ENCODE data around the gene PSMD13. TPM values are rescaled to one million over a fixed set of nuclear protein-coding genes. Genes with fewer than 3 reads are reported as not detected.
"Not testable (repeated sequence)": the region's sequence is repeated elsewhere in the genome, so short reads cannot be mapped to it uniquely, and the experiment has no call there.

PSMD13 gene
- total RNA-seq, 4 donors from 2014 or later: 64.7 to 111 (median 77.7) TPM

GRCh38 chr11:261624-262023, 24.8 kb downstream of the PSMD13 start:
- Histone ChIP-seq H3K27ac (no peak overlapping the region), H3K36me3 (no peaks in the 10 kb centered on the region)

GRCh38 chr11:266676-267439, 30.1 kb downstream of the PSMD13 start:
- WGBS, 2 donors: 85 to 89% methylated on average over 5 of the region's 13 CpGs
- intact Hi-C loops (cut with DNase I): no loop called here
- H3K4me1 ChIP-seq: no peaks in the 10 kb centered on the region

More at GRCh38 chr11:261624-262023, 24.8 kb downstream of the PSMD13 start:
- H3K27me3 ChIP-seq: no peaks in the 10 kb centered on the region
- no peaks in the 10 kb centered on the region for H3K4me1 ChIP-seq
- TF ChIP-seq POLR2A (IDR thresholded peaks at IDR 0.05): no peak
- no peak for TF ChIP-seq CTCF (IDR thresholded peaks at IDR 0.05)
- 87 to 91% methylated on average over 4 of the region's 4 CpGs for WGBS, 2 donors
- no peak for DNase-seq
- H3K4me3 ChIP-seq (replicated peaks in 1 of 3): no peak overlapping the region
- no peaks in the 10 kb centered on the region for H3K9me3 ChIP-seq
- intact Hi-C loops (cut with DNase I): no loop called here

GRCh38 chr11:267491-267994, 30.8 kb downstream of the PSMD13 start:
- no peak overlapping the region for H3K4me3 ChIP-seq (replicated peaks in 1 of 3)
- no peaks in the 10 kb centered on the region for H3K36me3 ChIP-seq
- peak overlapping the region in 1 of 3 donors; percentile 36 for H3K27ac ChIP-seq
- no peaks in the 10 kb centered on the region for H3K27me3 ChIP-seq
- WGBS, 2 donors: 71 to 72% methylated on average over 16 to 18 of the region's 18 CpGs
- DNase-seq: no peak
- intact Hi-C loops (cut with DNase I): no loop called here
- H3K9me3 ChIP-seq: no peaks in the 10 kb centered on the region
- no peak for TF ChIP-seq CTCF (IDR thresholded peaks at IDR 0.05)
- TF ChIP-seq POLR2A (IDR thresholded peaks at IDR 0.05): no peak
- no peaks in the 10 kb centered on the region for H3K4me1 ChIP-seq

More at GRCh38 chr11:266676-267439, 30.1 kb downstream of the PSMD13 start:
- no peak for DNase-seq
- no peaks in the 10 kb centered on the region for H3K27me3 ChIP-seq
- TF ChIP-seq CTCF (IDR thresholded peaks at IDR 0.05) (no peak), POLR2A (IDR thresholded peaks at IDR 0.05) (no peak)
- no peak overlapping the region for H3K27ac ChIP-seq
- no peaks in the 10 kb centered on the region for H3K36me3 ChIP-seq
- H3K9me3 ChIP-seq: no peaks in the 10 kb centered on the region
- no peak overlapping the region for H3K4me3 ChIP-seq (replicated peaks in 1 of 3)

GRCh38 chr11:268716-269145, 32.0 kb downstream of the PSMD13 start:
- H3K36me3 ChIP-seq; H3K27me3 ChIP-seq; H3K9me3 ChIP-seq; H3K4me1 ChIP-seq; intact Hi-C loops (cut with DNase I); H3K4me3 ChIP-seq (replicated peaks in 1 of 3): not testable (repeated sequence)
- WGBS, 2 donors: 50 to 59% methylated on average over 16 of the region's 16 CpGs
- peak; percentile 25 to 43 for DNase-seq
- H3K27ac ChIP-seq: peak overlapping the region in 1 of 3 donors; percentile 3
- TF ChIP-seq CTCF (IDR thresholded peaks at IDR 0.05): peak in 1 of 6 experiments; percentile 6
